PFSK-1 (cell line): ENCODE measurements around the gene MRPL17.

Experiments
- FOXP2 ChIP-seq: optimal IDR thresholded peaks from 2 replicates; pipeline ENCODE3; 2011; ENCODE audit warnings: borderline replicate concordance, control low read depth, inconsistent platforms; ENCODE audit not compliant: insufficient read depth; ENCODE audit errors: extremely low read length, extremely low read depth
- POLR2AphosphoS5 ChIP-seq: IDR thresholded peaks from 2 replicates; pipeline ENCODE4 v1.6.1; 2012; ENCODE audit warnings: low read depth, mild to moderate bottlenecking, control low read depth, low read length, moderate library complexity
- REST ChIP-seq, 2 experiments: IDR thresholded peaks; 2 replicates each; pipeline versions ENCODE4 v1.6.1 to v1.8.0; 2011 to 2012; ENCODE audit warnings: low read depth in 2 of 2, low read length in 2 of 2, control low read depth in 1 of 2, inconsistent platforms in 1 of 2, mild to moderate bottlenecking in 1 of 2, moderate library complexity in 1 of 2; ENCODE audit not compliant: insufficient read depth in 1 of 2
- SIN3A ChIP-seq: IDR thresholded peaks from 2 replicates; pipeline ENCODE4 v1.6.1; 2012; ENCODE audit warnings: mild to moderate bottlenecking, low read length, moderate library complexity, borderline replicate concordance; ENCODE audit not compliant: insufficient read depth
- TAF1 ChIP-seq: IDR thresholded peaks from 2 replicates; pipeline ENCODE4 v1.6.1; 2012; ENCODE audit warnings: low read length, control low read depth, borderline replicate concordance; ENCODE audit not compliant: insufficient read depth

MRPL17 gene

GRCh38 chr11:6663794-6664469 lies 19.2 kb downstream of the MRPL17 start:
- TF ChIP-seq FOXP2 (no peak), POLR2AphosphoS5 (no peak), TAF1 (no peak), SIN3A (no peak), REST (IDR thresholded peaks at IDR 0.05; ENCODE audit: insufficient read depth in 1 of 2, low read depth in 2 of 2, low read length in 2 of 2) (no peak)

GRCh38 chr11:6660712-6661111 lies 22.4 kb downstream of the MRPL17 start:
- no peak for TF ChIP-seq SIN3A
- TF ChIP-seq TAF1: no peak
- no peak for TF ChIP-seq REST (IDR thresholded peaks at IDR 0.05; ENCODE audit: insufficient read depth in 1 of 2, low read depth in 2 of 2, low read length in 2 of 2)
- no peak for TF ChIP-seq FOXP2
- TF ChIP-seq POLR2AphosphoS5: no peak

- TF ChIP-seq POLR2AphosphoS5: no peak
- no peak for TF ChIP-seq SIN3A
- no peak for TF ChIP-seq FOXP2
- TF ChIP-seq REST (IDR thresholded peaks at IDR 0.05; ENCODE audit: insufficient read depth in 1 of 2, low read depth in 2 of 2, low read length in 2 of 2): no peak
- no peak for TF ChIP-seq TAF1
Measured at GRCh38 chr11:6658647-6659046, 24.5 kb downstream of the MRPL17 start.

- TF ChIP-seq TAF1 (no peak), POLR2AphosphoS5 (no peak), REST (IDR thresholded peaks at IDR 0.05; ENCODE audit: insufficient read depth in 1 of 2, low read depth in 2 of 2, low read length in 2 of 2) (no peak), FOXP2 (no peak)
Measured at GRCh38 chr11:6657346-6657745, 25.8 kb downstream of the MRPL17 start.

GRCh38 chr11:6656936-6657335 lies 26.2 kb downstream of the MRPL17 start:
- TF ChIP-seq SIN3A (no peak), POLR2AphosphoS5 (no peak), REST (IDR thresholded peaks at IDR 0.05; ENCODE audit: insufficient read depth in 1 of 2, low read depth in 2 of 2, low read length in 2 of 2) (no peak), TAF1 (no peak), FOXP2 (no peak)
